GM18873 (cell line): ENCODE data around the gene EXT2.

Source experiments
- ATAC-seq: cut with Tn5 transposase; IDR thresholded peaks from one replicate; pipeline ENCODE4 v1.9.1; 2021; ENCODE audit warnings: mild to moderate bottlenecking, moderate library complexity, moderate number of reproducible peaks; ENCODE audit not compliant: unreplicated experiment, low FRiP score

The EXT2 gene

GRCh38 chr11:44192462-44193100 is 97.1 kb downstream of the EXT2 start:
- no peak for ATAC-seq

- ATAC-seq, result no peak
Measured at GRCh38 chr11:44193856-44194255, 98.4 kb downstream of the EXT2 start.

GRCh38 chr11:44198146-44198724 is 102.8 kb downstream of the EXT2 start:
- ATAC-seq, result no peak

- no peak for ATAC-seq
Measured at GRCh38 chr11:44199298-44199697, 103.8 kb downstream of the EXT2 start.

- ATAC-seq, result no peak
Measured at GRCh38 chr11:44199816-44200215, 104.3 kb downstream of the EXT2 start.

- no peak for ATAC-seq
Measured at GRCh38 chr11:44203270-44204043, 108.0 kb downstream of the EXT2 start.

DNA sequence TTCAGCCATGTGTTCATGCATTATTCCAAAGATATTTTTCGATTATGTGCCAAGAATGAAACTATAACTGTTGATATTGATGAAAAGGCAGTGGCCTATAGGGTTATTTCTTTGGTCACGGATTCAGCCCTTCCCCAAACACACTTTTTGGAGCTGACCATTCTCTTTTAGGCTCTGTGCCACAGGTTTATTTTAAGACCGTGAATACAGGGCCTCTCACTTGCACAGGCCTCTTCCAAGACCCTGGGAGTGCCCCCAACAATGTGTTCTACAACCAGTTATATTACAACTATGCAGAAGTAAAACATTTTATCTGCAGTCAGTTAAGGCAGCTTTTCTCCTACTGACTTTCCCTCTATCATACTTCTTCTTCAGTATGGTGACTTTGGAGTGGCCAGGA is 109.9 kb downstream of the EXT2 start:
- ATAC-seq, result no peak

DNA sequence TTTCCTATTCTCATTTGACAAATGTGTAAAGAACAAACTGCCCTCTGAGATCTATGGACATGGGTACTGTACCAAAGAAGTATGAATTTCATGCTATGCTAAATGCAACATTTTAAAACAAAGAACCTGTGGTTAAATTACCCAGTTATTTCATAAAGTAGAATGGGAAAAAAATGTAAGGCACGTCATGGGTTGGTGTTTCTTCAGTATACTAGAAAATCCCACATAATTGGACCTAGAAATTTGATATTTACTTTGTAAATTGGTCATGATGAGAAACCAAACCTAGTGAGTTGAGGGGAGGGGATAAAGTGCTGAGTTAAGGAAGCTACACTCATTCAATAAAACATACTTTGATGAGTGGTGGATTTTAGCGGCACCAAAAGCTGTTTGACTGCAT is 110.4 kb downstream of the EXT2 start:
- ATAC-seq, result no peak

DNA sequence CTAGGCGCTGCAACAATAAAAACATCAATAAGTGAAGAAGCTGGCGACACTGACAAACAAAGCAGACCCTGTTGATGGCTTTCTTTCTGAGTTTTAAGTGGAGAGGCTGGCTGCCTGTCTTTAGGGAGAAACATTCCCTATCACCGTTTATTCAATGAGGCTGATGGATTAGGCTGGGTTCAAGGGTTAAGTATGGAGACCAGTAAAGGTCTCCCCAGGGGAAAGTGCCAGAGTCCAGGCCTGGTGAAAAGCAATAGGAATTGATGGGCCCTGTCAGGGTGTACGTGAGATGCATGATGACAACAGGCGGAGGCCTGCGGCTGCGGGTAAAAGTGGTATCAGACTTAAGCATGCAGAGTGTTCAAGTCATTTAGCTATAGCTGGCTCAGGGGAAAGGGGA is 111.8 kb downstream of the EXT2 start:
- no peak for ATAC-seq

DNA sequence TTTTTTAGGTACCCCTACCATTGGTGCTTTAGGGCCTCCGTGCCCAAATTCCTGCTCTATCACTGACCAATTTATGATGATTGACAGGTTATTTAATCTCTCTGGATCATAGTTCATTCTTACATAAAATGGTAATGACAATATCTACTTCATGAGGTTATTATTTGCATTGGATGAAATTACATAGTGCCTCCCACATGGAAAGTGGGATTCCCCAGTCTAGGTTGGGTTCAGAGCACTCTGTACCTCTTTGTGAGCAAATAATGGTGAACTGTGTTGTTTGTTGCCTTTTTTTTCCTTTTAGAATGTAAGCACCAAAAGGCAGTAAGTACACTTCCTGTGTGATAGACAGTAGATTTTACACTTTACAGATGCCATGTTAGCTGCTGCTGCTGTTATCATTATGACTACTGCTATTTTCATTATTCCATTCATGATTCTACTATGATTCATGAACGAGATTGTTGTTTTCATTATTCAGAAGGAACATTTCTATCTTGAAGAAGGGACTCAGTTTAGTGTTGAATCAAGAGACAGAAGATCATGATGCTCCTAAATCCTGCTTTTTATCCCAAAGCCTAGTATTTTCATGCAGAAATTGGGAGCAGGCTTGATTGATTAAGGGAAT is 113.6 kb downstream of the EXT2 start:
- ATAC-seq, result no peak

- no peak for ATAC-seq
Measured at GRCh38 chr11:44212128-44212527, 116.7 kb downstream of the EXT2 start.

- no peak for ATAC-seq
Measured at GRCh38 chr11:44213148-44213547, 117.7 kb downstream of the EXT2 start.

DNA sequence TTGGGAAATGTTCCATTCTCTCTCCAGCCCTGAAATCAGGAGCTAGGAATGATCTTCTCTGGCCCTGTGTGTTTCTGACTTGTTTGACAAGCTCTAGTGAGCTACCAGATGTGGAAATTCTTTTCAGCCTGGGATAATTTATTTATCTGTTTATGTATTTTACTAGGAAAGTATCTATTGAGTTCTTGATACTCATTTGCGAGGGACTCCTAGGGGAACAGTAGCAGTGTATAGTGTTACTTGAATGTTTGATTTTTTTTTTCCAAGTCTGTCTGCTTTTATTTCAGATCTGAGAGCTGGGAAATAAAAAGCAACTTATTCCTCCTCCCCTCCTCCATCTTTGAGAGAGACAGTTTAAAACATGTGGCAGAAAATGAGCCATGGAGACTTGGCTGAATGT is 122.0 kb downstream of the EXT2 start:
- ATAC-seq, result no peak

DNA sequence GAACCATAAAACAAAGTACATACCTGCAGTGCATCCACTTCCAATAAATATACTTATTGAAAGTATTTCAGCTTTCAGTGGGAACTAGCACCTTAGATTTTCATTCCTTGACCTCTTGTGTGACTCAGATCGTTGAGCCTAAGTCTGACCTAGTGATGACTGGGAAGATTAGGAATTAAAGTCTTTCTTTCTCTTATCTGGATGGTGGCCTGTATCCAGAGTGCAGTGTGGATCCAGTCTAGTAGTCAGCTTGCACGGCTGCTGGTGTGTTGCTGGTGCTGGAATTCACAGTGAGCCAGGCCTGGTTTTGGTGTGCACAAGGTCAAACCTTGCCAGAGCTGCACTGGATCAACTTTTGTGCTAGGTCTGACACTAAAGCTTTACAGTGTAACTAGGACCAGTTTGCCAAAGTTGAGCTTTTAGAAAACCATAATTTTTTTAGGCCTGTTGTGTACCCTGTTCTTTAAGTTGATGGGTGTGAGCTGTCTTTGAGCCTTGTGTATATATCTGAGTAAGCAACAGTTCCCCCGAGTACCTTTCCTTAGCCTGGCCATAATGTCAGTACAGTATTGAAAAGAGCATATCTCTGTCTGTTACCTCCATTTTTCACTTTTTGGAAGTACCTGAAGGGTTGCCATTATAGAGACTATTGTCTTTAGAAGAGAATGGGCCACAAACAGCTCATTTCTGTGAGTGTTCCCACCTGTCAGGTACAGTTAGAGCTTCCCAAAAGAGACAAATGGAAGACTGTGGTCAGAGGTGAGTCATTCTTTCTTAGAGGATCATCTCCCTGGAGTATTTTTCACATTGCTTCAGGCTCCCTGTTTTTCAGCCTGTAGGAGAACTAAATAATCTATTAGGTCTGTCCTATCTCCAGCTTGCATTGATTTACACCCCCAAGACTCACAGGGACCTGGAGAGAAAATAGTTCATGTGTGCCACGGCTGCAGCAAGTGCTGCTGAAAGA is 124.6 kb downstream of the EXT2 start:
- no peak for ATAC-seq

DNA sequence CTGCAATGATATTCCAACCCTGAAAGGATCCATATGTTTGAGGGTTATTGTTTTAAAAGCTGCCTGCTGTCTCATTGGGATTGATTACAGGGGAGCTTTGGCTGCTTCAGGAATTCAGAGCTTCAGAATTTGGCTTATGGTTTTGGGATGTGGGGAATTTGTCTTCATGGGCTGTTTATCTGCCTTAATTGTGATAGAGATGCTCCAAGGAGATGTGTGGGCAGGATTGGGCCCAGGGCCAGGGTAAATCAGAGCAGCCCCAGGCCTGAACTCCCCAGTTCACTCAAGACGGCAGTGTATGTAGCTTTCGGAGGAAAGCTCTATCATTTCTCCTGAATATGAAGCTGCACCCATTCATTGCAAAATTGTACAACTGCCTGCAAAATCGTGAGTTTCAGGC is 126.0 kb downstream of the EXT2 start:
- ATAC-seq, result no peak

DNA sequence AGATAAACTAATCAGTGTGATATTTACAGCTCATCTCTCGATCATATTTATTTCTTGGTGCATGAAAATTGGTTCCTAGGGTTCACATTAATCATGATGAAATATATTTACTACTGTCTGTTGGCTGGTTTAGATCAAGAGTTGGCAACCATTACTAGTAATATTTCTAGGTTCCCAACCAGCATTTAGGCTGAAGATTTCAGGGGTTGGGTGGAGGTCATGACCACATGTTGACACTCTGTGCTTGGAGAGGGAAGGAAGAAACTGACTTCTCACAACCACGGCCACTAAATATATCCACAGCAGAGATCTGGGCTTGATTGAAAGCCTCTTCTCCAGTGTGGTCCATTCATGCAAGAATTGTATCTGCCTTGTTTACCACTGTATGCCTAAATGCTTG is 126.5 kb downstream of the EXT2 start:
- ATAC-seq, result no peak

GRCh38 chr11:44223238-44223637 is 127.8 kb downstream of the EXT2 start:
- no peak for ATAC-seq

DNA sequence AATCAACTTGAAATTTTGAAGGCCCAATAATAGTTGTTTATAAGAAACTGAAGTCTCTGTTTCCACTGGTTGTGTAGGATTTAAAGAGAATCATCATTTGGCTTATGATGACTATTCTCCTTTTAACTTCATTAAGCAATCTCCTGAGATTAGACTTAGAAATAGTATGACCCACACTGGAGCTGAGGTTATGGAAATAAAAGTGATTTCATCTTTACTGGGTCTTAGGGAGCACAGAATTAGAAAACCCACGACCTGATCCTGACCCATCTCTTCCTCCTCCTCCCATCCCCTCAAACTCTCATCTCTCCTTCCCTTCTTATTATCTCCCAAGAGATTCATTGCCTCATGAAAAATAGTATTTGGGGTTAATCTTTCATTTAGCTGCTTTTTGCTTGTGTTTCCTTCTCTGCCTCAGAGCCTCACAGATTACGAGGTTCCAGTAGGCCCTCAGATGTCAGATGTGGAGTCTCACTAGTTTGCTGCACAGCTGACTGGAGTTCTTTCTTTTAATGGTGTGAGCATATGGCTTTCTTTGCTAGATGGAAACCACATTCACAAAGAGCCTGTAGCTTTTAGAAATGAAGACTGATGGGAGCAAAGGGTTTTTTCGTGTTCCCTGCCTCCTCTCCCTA is 129.5 kb downstream of the EXT2 start:
- ATAC-seq, result no peak

- no peak for ATAC-seq
Measured at GRCh38 chr11:44226490-44226889, 131.0 kb downstream of the EXT2 start.

DNA sequence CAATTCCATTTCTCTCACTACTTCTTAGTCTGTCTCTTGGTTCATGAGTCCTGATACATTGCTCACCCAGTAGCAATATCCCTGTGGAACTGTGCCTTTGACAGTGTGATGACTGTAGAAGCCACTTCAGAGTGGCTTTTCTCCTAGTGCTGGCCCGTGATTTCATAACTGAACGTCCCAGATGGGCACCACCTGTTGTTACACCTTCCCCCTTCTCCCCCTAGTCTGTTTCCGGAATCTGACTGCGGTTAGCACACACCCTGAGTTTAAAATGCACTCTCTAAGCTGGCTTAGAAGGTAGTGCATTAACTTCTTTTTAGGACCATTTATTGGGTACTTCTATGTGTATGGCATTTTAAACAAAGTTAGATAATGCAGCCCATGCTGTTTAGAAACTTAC is 131.5 kb downstream of the EXT2 start:
- no peak for ATAC-seq
